ENCODE data around the gene MMP21. TPM values are rescaled to one million over a fixed set of nuclear protein-coding genes. Genes with fewer than 3 reads are reported as not detected.

MMP21 gene
- total RNA-seq, 1 experiment from 2014 or later, result not detected

DNA sequence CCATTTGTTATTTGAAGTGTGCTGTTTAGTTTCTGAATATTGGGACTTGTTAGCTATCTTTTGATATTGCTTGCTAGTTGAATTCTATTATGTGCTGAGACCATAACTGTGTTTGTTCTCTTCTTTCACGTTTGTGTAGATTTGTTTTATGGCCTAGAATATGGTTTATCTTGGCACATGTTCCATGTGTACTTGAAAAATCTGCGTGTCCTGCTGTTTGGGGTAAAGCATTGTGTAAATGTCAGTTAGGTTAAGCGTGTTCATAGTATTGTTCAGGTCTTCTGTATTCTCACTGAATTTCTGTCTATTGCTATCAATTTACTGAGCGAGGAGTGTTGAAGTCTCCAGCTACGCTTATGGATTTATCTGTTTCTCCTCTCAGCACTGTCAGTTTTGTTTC, 19.4 kb downstream of the MMP21 start:
- Histone ChIP-seq H4K5ac (ENCODE audit: insufficient read length, low read depth, low read length) (no peak overlapping the region), H3K56ac (ENCODE audit: insufficient read length, low read depth, low read length) (no peak overlapping the region), H4K8ac (replicated peaks; ENCODE audit: insufficient read length, low read depth, low read length) (no peak overlapping the region), H2AFZ (ENCODE audit: low read length) (no peak overlapping the region), H3K18ac (ENCODE audit: insufficient read length, low read depth, low read length) (no peak overlapping the region), H2BK120ac (ENCODE audit: low read depth, low read length, poor library complexity, severe bottlenecking) (no peak overlapping the region), H3K23me2 (ENCODE audit: insufficient read length, low read depth, low read length, poor library complexity, severe bottlenecking) (no peaks in the 10 kb centered on the region), H3K27ac (ENCODE audit: insufficient read length, low read depth, low read length) (no peak overlapping the region), H3K4me1 (ENCODE audit: insufficient read depth, low read length) (no peaks in the 10 kb centered on the region), H3K9ac (ENCODE audit: extremely low read depth, insufficient read length, low read length) (no peak overlapping the region), H3K27me3 (ENCODE audit: insufficient read depth, low read length) (no peaks in the 10 kb centered on the region), H4K91ac (ENCODE audit: insufficient read length, low read depth, low read length) (no peak overlapping the region), H2BK5ac (ENCODE audit: insufficient read length, low read length) (no peak overlapping the region), H3K4ac (ENCODE audit: low read depth, low read length) (no peak overlapping the region), H3K4me2 (ENCODE audit: insufficient read depth, insufficient read length, low read length) (no peak overlapping the region), H3K23ac (ENCODE audit: insufficient read length, low read depth, low read length) (no peak overlapping the region), H3K14ac (ENCODE audit: insufficient read depth, low read length) (no peak overlapping the region), H2BK12ac (ENCODE audit: insufficient read length, low read depth, low read length) (no peak overlapping the region), H3K79me2 (ENCODE audit: insufficient read depth, low read length) (no peaks in the 10 kb centered on the region), H3K79me1 (ENCODE audit: insufficient read depth, low read depth, low read length, poor library complexity, severe bottlenecking) (no peaks in the 10 kb centered on the region), H2BK15ac (ENCODE audit: low read depth, low read length) (no peak overlapping the region), H4K20me1 (ENCODE audit: control insufficient read depth, insufficient read depth, insufficient read length) (no peaks in the 10 kb centered on the region), H3K9me3 (ENCODE audit: control insufficient read depth, low read depth, low read length) (no peaks in the 10 kb centered on the region), H2BK20ac (ENCODE audit: low read depth, low read length, poor library complexity, severe bottlenecking) (no peak overlapping the region), H2AK5ac (ENCODE audit: insufficient read length, low read length) (no peak overlapping the region), H3T11ph (ENCODE audit: low read length) (no peak overlapping the region)
- TF ChIP-seq, protein P1, sequence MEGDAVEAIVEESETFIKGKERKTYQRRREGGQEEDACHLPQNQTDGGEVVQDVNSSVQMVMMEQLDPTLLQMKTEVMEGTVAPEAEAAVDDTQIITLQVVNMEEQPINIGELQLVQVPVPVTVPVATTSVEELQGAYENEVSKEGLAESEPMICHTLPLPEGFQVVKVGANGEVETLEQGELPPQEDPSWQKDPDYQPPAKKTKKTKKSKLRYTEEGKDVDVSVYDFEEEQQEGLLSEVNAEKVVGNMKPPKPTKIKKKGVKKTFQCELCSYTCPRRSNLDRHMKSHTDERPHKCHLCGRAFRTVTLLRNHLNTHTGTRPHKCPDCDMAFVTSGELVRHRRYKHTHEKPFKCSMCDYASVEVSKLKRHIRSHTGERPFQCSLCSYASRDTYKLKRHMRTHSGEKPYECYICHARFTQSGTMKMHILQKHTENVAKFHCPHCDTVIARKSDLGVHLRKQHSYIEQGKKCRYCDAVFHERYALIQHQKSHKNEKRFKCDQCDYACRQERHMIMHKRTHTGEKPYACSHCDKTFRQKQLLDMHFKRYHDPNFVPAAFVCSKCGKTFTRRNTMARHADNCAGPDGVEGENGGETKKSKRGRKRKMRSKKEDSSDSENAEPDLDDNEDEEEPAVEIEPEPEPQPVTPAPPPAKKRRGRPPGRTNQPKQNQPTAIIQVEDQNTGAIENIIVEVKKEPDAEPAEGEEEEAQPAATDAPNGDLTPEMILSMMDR (conservative IDR thresholded peaks at IDR 0.05), result no peak
- WGBS (ENCODE audit: extremely low coverage, insufficient read length, low lambda C conversion rate), result no CpG with 5 or more reads among the region's 5 CpGs
- Mint-ChIP-seq H3K9me3 (no peaks in the 10 kb centered on the region), H3K4me3 (no peak overlapping the region), H3K27me3 (ENCODE audit: low read depth) (no peaks in the 10 kb centered on the region), H3K4me1 (peaks cover under 1 to 7% of the 10 kb centered on the region in 2 experiments; a peak in 3 of 4 replicates), H3K27ac (no peak overlapping the region; a peak in 1 of 7 replicates), H3K36me3 (ENCODE audit: insufficient read depth in 1 of 3, low read depth in 3 of 3) (peaks cover 32 to 80% (median 74%) of the 10 kb centered on the region in 3 experiments; a peak in 6 of 7 replicates)
- no peak for DNase-seq

Measured in H9 (cell line).